HG03378 (cell line): ENCODE results near the gene CELF1.
"Not testable (repeated sequence)": the region's sequence is repeated elsewhere in the genome, so short reads cannot be mapped to it uniquely, and the experiment has no call there.

Source experiments
- ATAC-seq: cut with Tn5 transposase; IDR thresholded peaks from one replicate; pipeline ENCODE4 v1.9.1; 2021; ENCODE audit warnings: mild to moderate bottlenecking, moderate library complexity; ENCODE audit not compliant: unreplicated experiment

CELF1 gene

GRCh38 chr11:47488674-47489394, 64.1 kb downstream of the CELF1 start:
- no peak for ATAC-seq

- no peak for ATAC-seq
Observed at GRCh38 chr11:47488111-47488510, 64.8 kb downstream of the CELF1 start.

GRCh38 chr11:47487421-47487820, 65.5 kb downstream of the CELF1 start:
- no peak for ATAC-seq

- ATAC-seq: no peak
Observed at GRCh38 chr11:47485107-47485506, 67.8 kb downstream of the CELF1 start.

GRCh38 chr11:47483457-47483856, 69.5 kb downstream of the CELF1 start:
- no peak for ATAC-seq

- ATAC-seq: no peak
Observed at GRCh38 chr11:47480762-47481161, 72.2 kb downstream of the CELF1 start.

GRCh38 chr11:47478651-47479329, 74.1 kb downstream of the CELF1 start:
- no peak for ATAC-seq

- ATAC-seq: no peak
Observed at GRCh38 chr11:47477753-47478152, 75.2 kb downstream of the CELF1 start.

- no peak for ATAC-seq
Observed at GRCh38 chr11:47477323-47477722, 75.6 kb downstream of the CELF1 start.

- ATAC-seq: no peak
Observed at GRCh38 chr11:47470671-47471070, 82.3 kb downstream of the CELF1 start.

- no peak for ATAC-seq
Observed at GRCh38 chr11:47469361-47470179, 83.4 kb downstream of the CELF1 start.

- ATAC-seq: no peak
Observed at GRCh38 chr11:47468598-47469214, 84.2 kb downstream of the CELF1 start.

- no peak for ATAC-seq
Observed at GRCh38 chr11:47467357-47467756, 85.6 kb downstream of the CELF1 start.

- no peak for ATAC-seq
Observed at GRCh38 chr11:47466701-47467250, 86.2 kb downstream of the CELF1 start.

GRCh38 chr11:47466201-47466600, 86.7 kb downstream of the CELF1 start:
- ATAC-seq: no peak

- ATAC-seq: no peak
Observed at GRCh38 chr11:47464483-47464882, 88.4 kb downstream of the CELF1 start.

GRCh38 chr11:47461876-47462275, 91.1 kb downstream of the CELF1 start:
- ATAC-seq: no peak

GRCh38 chr11:47460571-47461235, 92.2 kb downstream of the CELF1 start:
- no peak for ATAC-seq

- not testable (repeated sequence) for ATAC-seq
Observed at GRCh38 chr11:47454258-47454671, 98.7 kb downstream of the CELF1 start.

- no peak for ATAC-seq
Observed at GRCh38 chr11:47453365-47453764, 99.6 kb downstream of the CELF1 start.
